Hematopoietic multipotent progenitor cell treated with erythropoietin and hydrocortisone succinate and interleukin-3 and kit ligand, for 8 days (in vitro differentiated cells): ENCODE data around the gene FAT2.
"Not testable (repeated sequence)": the region's sequence is repeated elsewhere in the genome, so short reads cannot be mapped to it uniquely, and the experiment has no call there.

Experiments
- DNase-seq: peaks from one replicate; pipeline ENCODE4 v3.0.0-alpha.2; 2015

FAT2 gene

DNA sequence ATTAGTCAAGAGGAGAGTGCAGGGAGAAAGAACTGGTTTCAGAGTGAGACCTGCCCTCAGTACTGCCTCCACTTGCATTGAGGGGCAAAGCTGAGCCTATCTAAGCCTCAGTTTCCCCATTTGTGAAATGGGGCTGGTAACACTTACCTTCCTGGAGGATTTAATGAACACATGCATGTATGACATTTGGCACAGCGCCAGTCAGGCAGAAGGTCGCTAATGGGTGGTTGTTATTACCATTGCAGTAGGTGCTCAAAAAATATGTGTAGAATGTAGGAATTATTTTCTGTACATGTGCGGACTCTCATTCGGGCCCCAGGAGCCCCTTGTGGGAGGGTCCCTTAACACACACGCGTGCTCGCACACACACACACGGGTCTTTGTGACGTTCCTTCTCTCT is 10.9 kb downstream of the FAT2 start:
- DNase-seq, result no peak

DNA sequence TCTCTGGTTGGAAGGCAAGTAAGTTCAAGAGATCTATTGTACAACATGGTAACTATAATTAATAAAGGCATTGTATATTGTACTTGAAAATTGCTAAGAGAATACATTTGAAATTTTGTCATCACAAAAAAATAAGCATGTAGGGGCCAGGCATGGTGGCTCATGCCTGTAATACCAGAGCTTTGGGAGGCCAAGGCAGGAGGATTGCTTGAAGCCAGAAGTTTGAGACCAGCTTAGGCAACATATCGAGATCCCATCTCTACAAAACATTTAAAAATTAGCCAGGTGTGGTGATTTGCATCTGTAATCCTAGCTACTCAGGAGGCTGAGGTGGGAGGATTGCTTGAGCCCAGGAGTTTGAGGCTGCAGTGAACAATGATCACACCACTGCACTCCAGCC is 12.0 kb downstream of the FAT2 start:
- DNase-seq, result not testable (repeated sequence)

DNA sequence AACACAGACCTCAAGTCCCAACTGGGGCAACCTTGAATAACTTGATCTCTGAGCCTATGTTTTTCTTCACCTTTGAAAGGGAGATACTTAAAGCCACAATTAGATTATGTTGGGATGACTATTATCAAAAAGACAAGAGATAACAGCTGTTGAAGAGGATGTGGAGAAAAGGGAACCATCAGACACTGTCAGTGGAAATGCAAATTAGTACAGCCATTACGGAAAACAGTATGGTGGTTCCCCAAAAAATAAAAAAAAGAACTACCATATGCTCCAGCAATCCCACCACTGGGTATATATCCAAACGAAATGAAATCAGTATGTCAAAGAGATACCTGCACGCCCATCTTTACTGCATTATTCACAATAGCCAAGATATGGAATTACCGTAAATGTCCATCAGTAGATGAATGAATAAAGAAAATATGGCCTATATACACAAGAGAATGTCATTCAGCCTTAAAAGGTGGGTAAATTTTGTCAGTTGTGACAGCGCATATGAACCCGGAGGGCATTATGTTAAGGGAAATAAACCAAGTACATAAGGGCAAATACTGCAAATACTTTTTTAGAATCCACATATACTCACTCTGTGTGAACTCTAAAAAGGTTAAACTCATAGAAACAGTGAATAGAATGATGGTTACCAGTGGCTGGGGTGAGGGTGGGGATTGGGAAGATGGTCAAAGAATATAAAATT is 12.7 kb downstream of the FAT2 start:
- no peak for DNase-seq

DNA sequence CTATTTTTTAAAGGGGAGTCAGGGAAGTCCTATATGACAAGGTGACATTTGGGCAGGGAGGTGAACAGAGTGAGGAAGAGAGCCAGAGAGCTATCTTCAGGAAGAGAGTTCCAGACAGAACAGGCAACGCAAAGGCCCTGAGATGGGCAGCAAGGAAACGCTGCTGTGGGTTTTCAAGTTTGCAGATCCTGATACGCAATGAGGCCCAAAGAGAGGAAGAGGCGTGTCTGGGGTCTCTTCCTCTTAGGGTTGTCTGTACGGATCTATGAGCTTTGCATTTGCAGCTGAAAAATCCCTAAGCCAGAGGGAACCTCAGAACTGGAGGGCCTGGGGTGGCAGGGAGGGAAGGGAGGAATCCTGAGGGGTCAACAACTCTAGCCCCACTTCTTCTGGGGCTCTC is 13.6 kb downstream of the FAT2 start:
- peak; percentile 6 for DNase-seq

- DNase-seq, result no peak
Observed at GRCh38 chr5:151574444-151574996, 16.6 kb downstream of the FAT2 start.

GRCh38 chr5:151572657-151573368 is 18.3 kb downstream of the FAT2 start:
- no peak for DNase-seq

GRCh38 chr5:151571270-151572173 is 19.6 kb downstream of the FAT2 start:
- no peak for DNase-seq

DNA sequence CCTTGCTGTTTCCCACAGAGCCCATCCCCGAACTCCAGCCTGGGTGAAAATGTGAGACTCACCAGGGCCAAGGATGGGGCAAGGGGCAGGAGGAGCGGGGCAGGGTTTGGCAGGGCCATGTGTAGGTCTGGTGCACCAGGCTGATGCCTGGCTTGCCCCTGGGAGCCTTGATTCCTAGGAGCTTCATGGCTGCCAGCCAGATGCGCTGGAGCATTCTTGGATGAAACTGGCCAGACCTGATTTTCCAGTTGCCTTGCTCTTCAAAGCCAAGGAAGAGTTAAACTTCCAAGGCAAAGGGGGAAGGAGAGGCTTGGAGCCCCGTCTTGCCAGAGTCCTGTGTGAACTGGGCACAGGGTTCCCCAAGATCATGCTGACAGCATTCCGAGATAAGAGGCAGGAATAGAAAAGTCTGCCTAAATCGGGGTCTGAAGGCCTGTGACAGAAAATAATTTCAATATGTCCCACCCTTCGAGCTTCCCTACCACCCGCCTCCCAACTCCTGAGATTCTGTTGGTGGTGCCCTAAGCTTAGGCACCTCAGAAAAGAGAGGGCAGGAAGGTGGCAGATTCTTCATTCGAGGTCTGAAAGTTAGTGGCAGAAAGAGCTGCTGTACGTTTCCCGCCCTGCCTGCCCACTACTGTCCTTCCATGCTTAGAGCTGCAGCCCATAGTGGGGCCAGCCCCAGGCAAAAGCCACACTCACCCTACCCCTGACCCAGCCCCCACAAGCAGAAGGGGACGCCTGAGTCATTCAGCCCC is 20.4 kb downstream of the FAT2 start:
- DNase-seq, result no peak

DNA sequence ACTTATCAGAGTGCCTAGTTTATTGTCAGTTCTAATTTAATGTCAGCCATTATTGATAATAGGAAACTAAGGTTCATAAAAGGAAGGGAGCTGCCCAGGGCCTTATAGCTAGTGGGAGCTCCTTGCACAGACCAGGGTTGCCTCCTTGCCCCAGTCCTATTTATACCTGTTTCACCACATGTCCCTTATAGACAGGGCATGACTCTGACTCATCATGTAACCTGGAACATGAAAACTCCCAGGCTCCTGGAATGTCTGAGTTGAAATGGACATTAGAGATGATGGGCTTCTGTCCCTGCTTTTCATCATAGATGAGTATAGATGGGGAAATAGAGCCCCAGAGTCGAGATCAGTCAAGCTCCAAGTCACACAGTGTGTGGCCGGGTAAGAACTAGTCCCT is 21.1 kb downstream of the FAT2 start:
- no peak for DNase-seq

- DNase-seq, result peak; percentile 46
Observed at GRCh38 chr5:151569132-151570046, 21.7 kb downstream of the FAT2 start.

DNA sequence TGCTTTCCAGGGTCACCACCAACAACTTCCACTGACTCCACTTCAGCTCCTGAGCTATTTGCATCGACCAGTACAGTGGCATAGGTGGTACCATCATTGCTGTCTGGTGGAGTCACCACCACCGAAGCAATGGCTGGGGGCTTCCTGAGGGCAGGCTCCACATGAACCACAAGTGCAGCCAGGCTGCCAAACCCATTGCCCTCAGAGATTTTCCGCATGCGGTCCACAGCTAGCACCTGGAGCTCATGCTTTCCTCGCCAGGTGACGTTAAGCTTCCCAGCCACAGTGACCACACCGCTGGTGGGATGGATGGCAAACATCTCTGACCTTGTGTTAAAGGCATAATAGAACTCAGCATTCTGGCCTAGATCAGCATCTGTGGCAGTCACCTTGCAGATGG is 23.1 kb downstream of the FAT2 start:
- DNase-seq, result no peak

- DNase-seq, result no peak
Observed at GRCh38 chr5:151565971-151566370, 25.2 kb downstream of the FAT2 start.

DNA sequence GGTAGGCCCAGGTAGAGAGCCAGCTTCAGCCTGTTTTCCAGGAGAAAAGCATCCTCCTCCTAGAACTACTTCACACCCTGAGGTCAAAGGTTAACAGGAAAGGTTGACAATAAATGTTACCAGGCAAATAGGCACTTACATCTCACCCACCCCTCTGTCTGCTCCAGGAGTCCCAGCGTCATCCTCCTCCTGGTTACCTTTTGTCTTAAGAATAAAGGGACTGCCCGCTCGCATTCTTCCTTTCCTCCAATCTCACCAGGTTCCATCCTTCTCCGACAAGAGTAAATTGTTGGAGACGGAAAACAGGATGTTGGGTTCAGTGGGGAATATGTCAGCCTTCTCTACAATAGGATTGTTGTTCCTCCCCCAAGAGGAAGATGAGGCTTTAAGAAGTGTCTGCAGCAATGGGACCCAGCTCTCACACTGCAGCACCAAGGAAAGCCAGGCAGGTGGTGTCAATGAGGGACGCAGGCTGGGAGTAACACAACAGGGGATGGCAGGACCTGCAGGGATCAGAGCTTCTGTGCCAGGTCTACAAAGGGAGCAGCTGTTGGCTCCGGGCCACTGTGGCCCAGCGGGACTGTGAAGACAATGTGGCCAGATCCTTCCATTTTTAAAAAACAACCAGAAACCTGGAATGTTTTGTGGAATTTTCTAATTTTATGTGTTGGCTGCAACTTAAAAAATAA is 29.0 kb downstream of the FAT2 start:
- DNase-seq, result no peak

DNA sequence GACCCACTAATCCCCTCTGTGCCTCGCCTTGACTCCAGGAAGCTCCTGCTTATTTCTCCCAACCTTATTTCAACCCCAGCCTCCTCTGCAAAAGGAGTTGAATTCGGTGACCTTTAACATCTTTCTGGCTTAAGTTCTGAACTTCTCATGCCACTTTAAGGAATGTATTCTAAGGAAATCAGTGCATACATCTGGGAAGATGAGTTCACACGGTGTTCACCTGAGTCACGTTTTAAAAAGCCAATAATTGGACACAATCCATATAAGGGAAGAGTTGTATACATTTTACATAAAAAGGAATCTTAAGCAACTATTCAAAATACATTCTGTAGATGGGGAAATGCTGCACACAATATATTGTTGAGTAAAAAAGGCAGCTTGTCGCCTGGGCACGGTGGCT is 33.2 kb downstream of the FAT2 start:
- no peak for DNase-seq

DNA sequence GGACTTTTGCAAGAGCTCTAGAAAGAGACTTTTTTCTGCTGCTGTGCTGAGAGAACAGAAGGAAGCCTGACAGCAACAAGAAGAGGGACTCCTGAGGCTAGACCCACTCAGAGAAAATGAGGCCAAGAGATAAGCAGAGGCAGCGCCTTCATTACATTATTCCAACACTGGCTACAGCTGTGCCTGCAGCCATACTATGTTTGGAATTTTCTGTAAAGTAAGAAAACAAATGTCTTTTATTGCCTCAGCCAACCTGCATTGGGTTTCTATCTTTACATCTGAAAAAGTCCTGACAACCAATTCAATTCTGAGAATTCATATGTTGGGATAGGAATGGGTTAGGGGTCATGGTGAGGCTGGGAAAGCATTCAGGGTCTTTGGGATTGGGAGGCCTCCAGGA is 33.7 kb downstream of the FAT2 start:
- no peak for DNase-seq

DNA sequence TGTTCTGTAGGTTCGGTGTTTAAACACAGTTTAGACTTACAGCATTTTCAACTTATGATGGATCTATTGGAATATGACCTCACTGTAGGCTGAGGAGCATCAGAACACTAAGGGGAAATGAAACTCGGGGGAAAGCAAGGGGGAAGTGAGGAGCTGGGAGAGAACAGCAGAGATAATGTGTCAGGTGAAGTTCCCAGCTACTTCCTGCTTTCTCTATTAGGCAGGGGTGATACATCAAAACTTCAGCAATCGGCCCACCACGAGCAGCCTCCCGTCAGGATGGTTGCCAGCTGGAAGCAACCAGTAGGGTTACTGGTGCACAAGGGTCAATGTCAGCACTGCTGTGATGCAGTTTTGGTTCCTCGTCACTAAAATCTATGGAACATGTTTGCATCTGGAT is 34.3 kb downstream of the FAT2 start:
- DNase-seq, result no peak

- peak; percentile 36 for DNase-seq
Observed at GRCh38 chr5:151555760-151556576, 35.2 kb downstream of the FAT2 start.

- no peak for DNase-seq
Observed at GRCh38 chr5:151553695-151554094, 37.4 kb downstream of the FAT2 start.

DNA sequence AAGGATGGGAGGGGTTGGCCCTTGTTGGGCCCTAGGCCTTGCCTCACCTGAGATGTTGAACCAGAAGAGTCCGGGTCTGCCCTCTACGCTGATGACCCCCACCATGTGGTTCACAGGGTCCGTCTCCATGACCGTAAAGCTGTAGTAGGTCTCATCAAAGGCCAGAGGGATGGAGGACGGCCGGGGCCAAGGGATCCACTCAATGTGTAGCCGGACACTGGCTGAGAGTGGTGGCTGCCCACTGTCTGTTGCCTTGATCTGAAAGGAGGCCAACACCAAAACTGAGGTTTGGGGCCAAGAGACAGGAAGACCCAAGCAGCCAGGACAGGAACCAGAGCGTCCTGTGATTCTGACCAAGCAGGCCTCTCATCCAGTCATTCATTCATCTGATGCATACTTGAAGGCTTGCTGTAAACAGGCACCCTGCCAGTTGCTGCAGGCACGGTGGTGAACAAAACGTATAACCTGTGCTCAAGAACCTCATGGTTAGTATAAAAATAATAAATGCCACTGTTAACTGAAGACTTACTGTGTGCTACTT is 37.9 kb downstream of the FAT2 start:
- no peak for DNase-seq

DNA sequence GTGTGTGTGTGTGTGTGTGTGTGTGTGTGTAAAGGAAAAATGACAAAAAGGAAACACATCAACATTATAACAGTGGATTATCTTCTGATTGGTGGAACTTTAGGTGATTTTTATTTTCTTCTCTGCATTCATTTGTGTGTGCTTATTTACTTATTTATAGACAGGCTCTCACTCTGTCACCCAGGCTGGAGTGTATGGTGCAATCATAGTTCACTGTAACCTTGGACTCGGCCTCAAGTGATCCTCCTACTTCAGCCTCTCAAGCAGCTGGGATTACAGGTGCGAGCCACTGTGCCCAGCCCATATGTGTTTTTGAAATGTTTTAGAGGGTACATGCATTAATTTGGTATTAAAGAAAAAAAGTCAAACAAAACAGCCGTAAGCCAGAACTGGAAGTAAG is 39.1 kb downstream of the FAT2 start:
- DNase-seq, result no peak
